BLaER1 (cell line): Measurements from ENCODE around the gene SCYL1.
A peak's percentile ranks its signal among the peaks of the same experiment; 100 is the strongest.

Source experiments
- H3K27ac ChIP-seq: shearing (Covaris generic); formaldehyde crosslinking; 2 replicates; pipeline ENCODE4 v1.8.1; 2022
- H3K27me3 ChIP-seq: shearing (Covaris generic); formaldehyde crosslinking; 2 replicates; pipeline ENCODE4 v1.8.1; 2022
- H3K36me3 ChIP-seq: shearing (Covaris generic); formaldehyde crosslinking; 2 replicates; pipeline ENCODE4 v1.8.1; 2022
- H3K4me1 ChIP-seq: shearing (Covaris generic); formaldehyde crosslinking; 2 replicates; pipeline ENCODE4 v1.8.1; 2022
- H3K4me2 ChIP-seq: shearing (Covaris generic); formaldehyde crosslinking; 2 replicates; pipeline ENCODE4 v1.8.1; 2022
- H3K4me3 ChIP-seq: shearing (Covaris generic); formaldehyde crosslinking; 2 replicates; pipeline ENCODE4 v1.8.1; 2022
- H3K9ac ChIP-seq: shearing (Covaris generic); formaldehyde crosslinking; 2 replicates; pipeline ENCODE4 v1.8.1; 2022
- H3K9me3 ChIP-seq: shearing (Covaris generic); formaldehyde crosslinking; 2 replicates; pipeline ENCODE4 v1.8.1; 2022
- H4K20me1 ChIP-seq: shearing (Covaris generic); formaldehyde crosslinking; 2 replicates; pipeline ENCODE4 v1.8.1; 2022
- Cebpa-rat ChIP-seq: shearing (Covaris generic); IDR thresholded peaks from 2 replicates; pipeline ENCODE4 v1.8.1; 2022

Gene SCYL1

GRCh38 chr11:65541093-65541982, 16.5 kb downstream of the SCYL1 start:
- Histone ChIP-seq H3K27me3 (no peaks in the 10 kb centered on the region), H4K20me1 (peaks cover 29% of the 10 kb centered on the region), H3K9me3 (no peaks in the 10 kb centered on the region), H3K4me1 (peaks cover 86% of the 10 kb centered on the region), H3K4me2 (peak overlapping the region; percentile 100), H3K36me3 (peaks cover 26% of the 10 kb centered on the region), H3K4me3 (peak overlapping the region; percentile 70), H3K9ac (peak overlapping the region; percentile 59), H3K27ac (peak overlapping the region; percentile 74)
- TF ChIP-seq Cebpa-rat: no peak

- H3K4me1 ChIP-seq: peaks cover 89% of the 10 kb centered on the region
- no peak overlapping the region for H3K9ac ChIP-seq
- 0 out of 2 replicates have a peak overlapping the region, but pooled peaks have one; percentile 3 for H3K4me2 ChIP-seq
- peaks cover 23% of the 10 kb centered on the region for H4K20me1 ChIP-seq
- H3K27ac ChIP-seq: no peak overlapping the region
- no peaks in the 10 kb centered on the region for H3K27me3 ChIP-seq
- TF ChIP-seq Cebpa-rat: no peak
- peaks cover 12% of the 10 kb centered on the region for H3K36me3 ChIP-seq
- H3K4me3 ChIP-seq: no peak overlapping the region
- no peaks in the 10 kb centered on the region for H3K9me3 ChIP-seq
Measured at GRCh38 chr11:65542738-65543390, 18.0 kb downstream of the SCYL1 start.

- H3K9ac ChIP-seq: peak overlapping the region; percentile 51
- H3K36me3 ChIP-seq: peaks cover 23% of the 10 kb centered on the region; the same call in 1 of the 2 replicates
- peaks cover 6% of the 10 kb centered on the region; the same call in 1 of the 2 replicates for H4K20me1 ChIP-seq
- peaks cover 96% of the 10 kb centered on the region for H3K4me1 ChIP-seq
- H3K4me3 ChIP-seq: no peak overlapping the region
- no peaks in the 10 kb centered on the region for H3K9me3 ChIP-seq
- H3K27me3 ChIP-seq: no peaks in the 10 kb centered on the region
- H3K4me2 ChIP-seq: peak overlapping the region; percentile 95
- H3K27ac ChIP-seq: peak overlapping the region; percentile 88
- TF ChIP-seq Cebpa-rat: no peak
Measured at GRCh38 chr11:65545853-65546216, 21.0 kb downstream of the SCYL1 start.

- Histone ChIP-seq H3K27ac (peak overlapping the region; percentile 88), H3K9me3 (no peaks in the 10 kb centered on the region), H3K4me2 (peak overlapping the region; percentile 95), H3K4me1 (peaks cover 96% of the 10 kb centered on the region), H4K20me1 (peaks cover 6% of the 10 kb centered on the region; the same call in 1 of the 2 replicates), H3K36me3 (peaks cover 29% of the 10 kb centered on the region; the same call in 1 of the 2 replicates), H3K9ac (peak overlapping the region; percentile 77), H3K4me3 (peak overlapping the region; percentile 55), H3K27me3 (no peaks in the 10 kb centered on the region)
- no peak for TF ChIP-seq Cebpa-rat
Measured at GRCh38 chr11:65546217-65546958, 21.5 kb downstream of the SCYL1 start.

- H3K27ac ChIP-seq: peak overlapping the region; percentile 88
Measured at GRCh38 chr11:65547446-65548125, 22.7 kb downstream of the SCYL1 start.

GRCh38 chr11:65548395-65548794, 23.5 kb downstream of the SCYL1 start:
- peaks cover 34% of the 10 kb centered on the region; the same call in 1 of the 2 replicates for H3K36me3 ChIP-seq
- H3K27ac ChIP-seq: peak overlapping the region; percentile 88
- H3K4me2 ChIP-seq: peak overlapping the region; percentile 95
- H3K9ac ChIP-seq: peak overlapping the region; percentile 77
- H3K4me3 ChIP-seq: peak overlapping the region; percentile 55; the same call in 1 of the 2 replicates
- no peaks in the 10 kb centered on the region for H3K27me3 ChIP-seq
- H4K20me1 ChIP-seq: peaks cover 19% of the 10 kb centered on the region; the same call in 1 of the 2 replicates
- peaks cover 94% of the 10 kb centered on the region for H3K4me1 ChIP-seq
- no peaks in the 10 kb centered on the region for H3K9me3 ChIP-seq
- TF ChIP-seq Cebpa-rat: no peak

More at GRCh38 chr11:65547446-65548125, 22.7 kb downstream of the SCYL1 start:
- Histone ChIP-seq H3K27me3 (no peaks in the 10 kb centered on the region), H3K4me3 (peak overlapping the region; percentile 55), H3K9ac (peak overlapping the region; percentile 77), H3K36me3 (peaks cover 34% of the 10 kb centered on the region; the same call in 1 of the 2 replicates), H4K20me1 (peaks cover 15% of the 10 kb centered on the region; the same call in 1 of the 2 replicates), H3K9me3 (no peaks in the 10 kb centered on the region), H3K4me1 (peaks cover 96% of the 10 kb centered on the region), H3K4me2 (peak overlapping the region; percentile 95)
- no peak for TF ChIP-seq Cebpa-rat

GRCh38 chr11:65549096-65549495, 24.2 kb downstream of the SCYL1 start:
- H3K9ac ChIP-seq: 0 out of 2 replicates have a peak overlapping the region, but pooled peaks have one; percentile 77
- no peak for TF ChIP-seq Cebpa-rat

GRCh38 chr11:65551572-65552387, 26.9 kb downstream of the SCYL1 start:
- Histone ChIP-seq H4K20me1 (peaks cover 19% of the 10 kb centered on the region; the same call in 1 of the 2 replicates), H3K9me3 (no peaks in the 10 kb centered on the region), H3K4me1 (peaks cover 96% of the 10 kb centered on the region), H3K36me3 (peaks cover 34% of the 10 kb centered on the region; the same call in 1 of the 2 replicates), H3K4me3 (no peak overlapping the region; the same call in 1 of the 2 replicates), H3K4me2 (peak overlapping the region; percentile 82), H3K9ac (peak overlapping the region; percentile 53; the same call in 1 of the 2 replicates), H3K27ac (peak overlapping the region; percentile 70), H3K27me3 (no peaks in the 10 kb centered on the region)
- TF ChIP-seq Cebpa-rat: no peak

More at GRCh38 chr11:65549096-65549495, 24.2 kb downstream of the SCYL1 start:
- no peaks in the 10 kb centered on the region for H3K9me3 ChIP-seq
- H3K4me2 ChIP-seq: peak overlapping the region; percentile 95
- H3K27ac ChIP-seq: peak overlapping the region; percentile 88
- no peaks in the 10 kb centered on the region for H3K27me3 ChIP-seq
- H3K4me3 ChIP-seq: no peak overlapping the region
- peaks cover 94% of the 10 kb centered on the region for H3K4me1 ChIP-seq
- H3K36me3 ChIP-seq: peaks cover 34% of the 10 kb centered on the region; the same call in 1 of the 2 replicates
- peaks cover 19% of the 10 kb centered on the region; the same call in 1 of the 2 replicates for H4K20me1 ChIP-seq
